SKM-1 (cell line): ENCODE data around the gene ZNHIT3.

ENCODE experiments used
- DNase-seq: peaks from one replicate; lab custom pipeline; 2025; ENCODE audit not compliant: unreplicated experiment; lab: John Stamatoyannopoulos, UW

Gene ZNHIT3

GRCh38 chr17:36545077-36545464 is 58.6 kb downstream of the ZNHIT3 start:
- peak; percentile 60 for DNase-seq
